Right renal cortex interstitium (tissue), 3 donors: ENCODE results near the gene UNC119B. TPM values are rescaled to one million over a fixed set of nuclear protein-coding genes. Genes with fewer than 3 reads are reported as not detected.
A peak's percentile ranks its signal among the peaks of the same experiment; 100 is the strongest.

Source experiments
- DNase-seq, 3 donors: peaks; one replicate each; pipeline ENCODE4 v3.0.0-alpha.2; 2013; ENCODE audit warnings: low read depth in 3 of 3, low spot score in 2 of 3
- polyA plus RNA-seq, 3 donors: library from polyadenylated mRNA; unstranded; fragments of 120-200 nt; gene quantifications; one replicate each; pipeline ENCODE4 v1.2.1, GENCODE V29; 2013; ENCODE audit not compliant: insufficient read length in 3 of 3

Gene UNC119B
- polyA plus RNA-seq, 3 donors, result 77.5 to 88.9 (median 81.4) TPM

GRCh38 chr12:120687578-120688289 lies 22.5 kb upstream of the UNC119B start:
- DNase-seq, result no peak

- DNase-seq, result no peak
These were observed 21.7 kb upstream of the UNC119B start for GRCh38 chr12:120688527-120689071.

- no peak for DNase-seq
These were observed 20.7 kb upstream of the UNC119B start for GRCh38 chr12:120689397-120690082.

- no peak for DNase-seq
These were observed 20.2 kb upstream of the UNC119B start for GRCh38 chr12:120690083-120690450.

GRCh38 chr12:120690978-120691377 lies 19.3 kb upstream of the UNC119B start:
- no peak for DNase-seq

GRCh38 chr12:120692524-120693033 lies 17.7 kb upstream of the UNC119B start:
- no peak for DNase-seq

- DNase-seq, result no peak
These were observed 16.4 kb upstream of the UNC119B start for GRCh38 chr12:120693848-120694247.

- DNase-seq, result no peak
These were observed 13.6 kb upstream of the UNC119B start for GRCh38 chr12:120696626-120697025.

- DNase-seq, result no peak
These were observed 12.9 kb upstream of the UNC119B start for GRCh38 chr12:120697344-120697743.

GRCh38 chr12:120698665-120699064 lies 11.6 kb upstream of the UNC119B start:
- DNase-seq, result no peak

GRCh38 chr12:120699553-120699952 lies 10.7 kb upstream of the UNC119B start:
- no peak for DNase-seq

GRCh38 chr12:120700886-120701285 lies 9.4 kb upstream of the UNC119B start:
- DNase-seq, result no peak

- DNase-seq, result no peak
These were observed 7.6 kb upstream of the UNC119B start for GRCh38 chr12:120702637-120703036.

GRCh38 chr12:120703311-120703942 lies 6.8 kb upstream of the UNC119B start:
- DNase-seq, result no peak

GRCh38 chr12:120705618-120706017 lies 4.6 kb upstream of the UNC119B start:
- DNase-seq, result no peak

- DNase-seq, result no peak
These were observed 4.2 kb upstream of the UNC119B start for GRCh38 chr12:120706029-120706428.

- no peak for DNase-seq
These were observed 1.6 kb upstream of the UNC119B start for GRCh38 chr12:120708651-120709050.

- no peak for DNase-seq
These were observed 593 bp downstream of the UNC119B start for GRCh38 chr12:120710805-120711296.

- DNase-seq, result no peak
These were observed 1.2 kb downstream of the UNC119B start for GRCh38 chr12:120711411-120711810.

GRCh38 chr12:120712610-120713009 lies 2.4 kb downstream of the UNC119B start:
- no peak for DNase-seq

GRCh38 chr12:120713861-120714482 lies 3.7 kb downstream of the UNC119B start:
- peak in 2 of 3 donors; percentile 71 to 75 for DNase-seq
